Measurements from ENCODE around the gene HIPK3.
A peak's percentile ranks its signal among the peaks of the same experiment; 100 is the strongest.

Gene HIPK3

DNA sequence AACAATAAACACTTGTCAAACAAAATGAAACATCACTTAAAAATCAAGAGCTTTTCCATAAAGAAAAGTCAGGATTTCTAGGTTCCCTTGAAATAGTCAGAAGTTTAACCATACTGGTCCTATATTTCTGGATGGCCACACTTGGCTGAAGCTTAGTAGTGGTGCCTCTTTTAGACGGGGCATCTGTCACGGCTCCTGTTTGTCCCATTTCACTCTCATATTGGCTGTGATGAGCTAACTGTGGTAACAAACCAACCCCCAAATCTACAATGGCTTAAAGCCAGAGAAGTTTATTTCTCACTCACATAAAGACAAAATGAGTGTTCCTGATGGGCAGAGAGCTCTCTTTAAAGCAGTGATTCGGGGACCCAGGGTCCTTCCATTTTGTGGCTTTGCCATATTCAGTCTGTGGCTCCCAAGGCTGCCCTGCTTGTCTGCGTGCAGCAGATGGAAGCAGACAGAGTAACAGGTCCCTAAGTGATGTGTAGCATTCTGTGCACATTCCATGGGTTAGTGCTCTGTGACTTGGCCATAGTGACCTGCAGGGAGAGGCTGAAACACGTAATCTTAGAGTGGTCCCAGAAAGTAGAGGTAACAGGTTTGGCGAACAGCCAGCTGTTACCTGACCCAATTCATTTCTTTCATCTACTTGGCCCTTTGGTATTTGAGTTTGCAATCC, 137.4 kb downstream of the HIPK3 start:
- peak in 1 of 2 experiments; percentile 46 for DNase-seq

DNA sequence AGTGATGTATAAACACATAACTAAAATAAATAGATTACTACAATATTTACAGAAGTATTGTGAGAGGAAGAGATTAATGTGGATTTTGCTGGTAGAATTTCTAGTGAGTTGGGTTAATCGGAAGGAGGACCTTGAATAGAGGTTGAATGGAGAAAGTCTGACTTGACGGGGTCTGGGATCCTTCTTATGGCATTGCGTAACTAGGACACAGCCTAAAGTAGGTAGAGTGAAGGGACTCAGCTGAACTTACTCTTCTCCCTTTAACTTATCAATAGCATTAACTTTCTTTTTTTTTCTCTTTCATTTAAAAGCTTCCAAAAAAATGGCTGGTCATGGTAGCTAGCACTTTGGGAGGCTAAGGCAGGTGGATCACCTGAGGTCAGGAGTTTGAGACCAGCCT, 139.2 kb downstream of the HIPK3 start:
- no peak for DNase-seq

DNA sequence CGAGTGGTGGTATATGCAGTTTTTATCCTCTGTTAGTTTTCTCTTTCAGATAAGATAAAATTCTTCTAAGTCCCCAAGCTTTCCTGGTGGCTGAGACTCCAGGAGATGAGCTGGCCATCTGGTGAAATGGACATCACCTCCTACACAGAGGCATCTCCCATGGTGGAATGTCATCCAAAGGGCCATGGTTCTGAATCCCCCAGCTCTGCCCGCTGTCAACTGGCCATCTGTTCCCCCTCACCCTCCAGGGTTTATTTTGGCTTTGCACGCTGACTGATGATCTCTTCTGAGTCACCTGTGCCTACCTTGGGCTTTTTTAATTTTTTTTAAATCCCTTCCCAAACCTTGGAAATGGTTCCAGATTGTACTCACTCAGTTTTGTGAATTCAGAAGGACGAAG, 142.2 kb downstream of the HIPK3 start:
- DNase-seq: peak; percentile 37 to 74

DNA sequence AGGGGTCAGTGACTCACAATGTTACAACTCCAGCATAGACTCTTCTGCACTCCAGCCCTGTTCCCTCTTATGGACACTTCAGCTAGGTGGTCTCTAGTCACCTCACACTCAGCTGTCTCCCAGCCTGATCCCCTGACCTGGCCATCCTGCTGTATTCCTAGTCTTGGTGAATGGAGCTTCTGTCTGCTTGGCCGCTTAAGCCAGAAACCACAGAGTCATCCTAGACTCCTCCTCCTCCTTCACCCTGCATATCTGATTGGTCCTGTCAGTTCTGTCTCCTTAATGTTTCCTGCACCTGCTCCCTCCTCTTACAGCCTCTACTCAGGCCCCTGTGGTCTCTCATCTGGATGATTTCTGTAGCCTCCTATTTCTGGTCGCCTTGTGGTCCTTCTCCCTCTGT, 144.9 kb downstream of the HIPK3 start:
- DNase-seq: no peak

DNA sequence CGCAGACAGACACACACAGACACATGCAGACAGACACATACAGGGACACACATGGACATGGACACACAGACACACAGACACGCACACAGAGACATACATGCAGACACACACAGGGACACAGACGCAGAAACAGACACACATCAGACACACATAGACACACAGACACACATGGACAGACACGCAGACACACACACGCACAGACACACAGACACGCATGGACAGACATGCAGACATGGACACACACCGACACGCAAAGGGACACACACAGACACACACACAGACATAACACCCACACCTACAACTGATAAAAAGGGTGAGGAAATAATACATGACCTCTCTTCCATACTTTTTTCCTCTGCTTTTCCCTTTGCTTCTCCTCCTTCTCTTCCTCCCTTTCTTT, 146.2 kb downstream of the HIPK3 start:
- DNase-seq: no peak

DNA sequence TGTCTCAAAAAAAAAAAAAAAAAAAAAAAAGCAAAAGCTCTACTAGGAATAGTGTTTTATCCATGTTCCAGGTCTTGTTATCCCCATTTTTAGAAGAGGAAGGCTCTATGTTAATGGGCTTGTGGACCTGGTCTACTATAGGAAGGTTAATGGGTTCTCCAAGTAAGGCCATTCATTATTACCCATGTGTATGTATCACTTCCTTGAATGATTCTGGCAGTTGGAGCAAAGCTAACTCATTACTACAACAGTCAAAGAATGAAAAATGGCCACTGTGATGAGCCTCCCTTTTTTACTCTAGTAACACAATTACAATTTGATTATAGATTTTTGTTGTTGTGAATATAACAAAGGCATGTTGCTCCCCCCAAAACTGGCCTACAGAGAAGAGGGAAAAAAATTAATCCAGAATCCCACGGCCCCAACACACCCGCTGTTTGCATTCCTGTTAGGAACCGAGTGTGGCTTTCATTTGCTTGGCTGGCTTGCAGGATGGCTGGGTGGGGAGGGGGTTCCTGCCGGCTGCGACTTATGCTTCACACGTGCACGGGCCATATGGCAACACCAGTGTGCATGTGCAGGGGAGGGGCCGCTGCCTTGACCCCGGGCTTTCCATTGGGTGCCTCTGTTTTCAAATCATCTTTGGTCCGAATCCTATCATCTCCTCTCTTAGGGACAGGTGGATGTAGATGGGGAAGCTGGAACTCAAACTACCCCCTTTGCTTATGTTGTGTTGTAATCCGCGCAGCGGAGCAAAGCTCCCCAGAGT, 148.8 kb downstream of the HIPK3 start:
- no peak for DNase-seq

All from cerebellar nuclear complex (tissue), 1 donor.